ENCODE data around the gene CAPS.

CAPS gene

DNA sequence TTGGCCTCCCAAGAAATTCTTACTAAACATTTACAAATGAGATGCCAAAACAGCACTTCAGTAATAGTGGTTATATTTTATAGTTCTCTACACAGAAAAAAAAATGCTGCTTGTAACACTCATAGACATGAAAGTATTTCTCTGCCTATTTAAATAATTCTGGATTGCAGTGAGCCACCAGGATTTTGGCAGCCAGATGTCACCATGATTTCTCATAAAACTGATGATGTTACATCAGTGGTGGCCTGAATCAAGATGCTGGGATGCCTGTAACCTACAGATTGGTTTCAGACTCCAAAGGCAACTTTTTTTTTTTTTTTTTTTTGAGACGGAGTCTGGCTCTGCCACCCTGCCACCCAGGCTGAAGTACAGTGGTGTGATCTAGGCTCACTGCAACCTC is 2.7 kb upstream of the CAPS start:
- no peaks in the 10 kb centered on the region for H3K4me1 ChIP-seq (ENCODE audit: control insufficient read depth, insufficient read depth, low read length)
- H3K27me3 ChIP-seq (ENCODE audit: control insufficient read depth, insufficient read depth, low read length, poor library complexity, severe bottlenecking) = no peaks in the 10 kb centered on the region
- WGBS, 2 experiments = 88 to 100% methylated on average over 1 of the region's 1 CpG
- H3K4me3 ChIP-seq (ENCODE audit: insufficient read depth, low read depth, low read length) = no peak overlapping the region
- no peaks in the 10 kb centered on the region for H3K36me3 ChIP-seq (ENCODE audit: control insufficient read depth, insufficient read depth, low read length)
- no peak overlapping the region for H3K27ac ChIP-seq (ENCODE audit: insufficient read depth, low read depth, low read length, poor library complexity, severe bottlenecking)
- H3K9me3 ChIP-seq (ENCODE audit: control insufficient read depth, low read length) = no peaks in the 10 kb centered on the region

DNA sequence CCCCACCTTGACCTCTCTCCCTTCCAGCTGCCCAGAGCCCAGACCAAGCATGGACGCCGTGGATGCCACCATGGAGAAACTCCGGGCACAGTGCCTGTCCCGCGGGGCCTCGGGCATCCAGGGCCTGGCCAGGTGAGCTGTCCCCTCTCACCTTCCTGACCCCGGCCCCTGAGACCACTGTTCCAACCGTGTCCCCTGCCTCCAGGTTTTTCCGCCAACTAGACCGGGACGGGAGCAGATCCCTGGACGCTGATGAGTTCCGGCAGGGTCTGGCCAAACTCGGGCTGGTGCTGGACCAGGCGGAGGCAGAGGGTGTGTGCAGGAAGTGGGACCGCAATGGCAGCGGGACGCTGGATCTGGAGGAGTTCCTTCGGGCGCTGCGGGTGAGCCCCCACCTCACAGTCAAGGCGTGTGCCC is 312 bp downstream of the CAPS start:
- Histone ChIP-seq H3K9me3 (ENCODE audit: control insufficient read depth, low read length) (no peaks in the 10 kb centered on the region), H3K27ac (ENCODE audit: insufficient read depth, low read depth, low read length, poor library complexity, severe bottlenecking) (no peak overlapping the region), H3K4me3 (ENCODE audit: insufficient read depth, low read depth, low read length) (no peak overlapping the region), H3K27me3 (ENCODE audit: control insufficient read depth, insufficient read depth, low read length, poor library complexity, severe bottlenecking) (no peaks in the 10 kb centered on the region), H3K4me1 (ENCODE audit: control insufficient read depth, insufficient read depth, low read length) (no peaks in the 10 kb centered on the region), H3K36me3 (ENCODE audit: control insufficient read depth, insufficient read depth, low read length) (peaks cover 13% of the 10 kb centered on the region)
- 90 to 93% methylated on average over 22 of the region's 22 CpGs for WGBS, 2 experiments

DNA sequence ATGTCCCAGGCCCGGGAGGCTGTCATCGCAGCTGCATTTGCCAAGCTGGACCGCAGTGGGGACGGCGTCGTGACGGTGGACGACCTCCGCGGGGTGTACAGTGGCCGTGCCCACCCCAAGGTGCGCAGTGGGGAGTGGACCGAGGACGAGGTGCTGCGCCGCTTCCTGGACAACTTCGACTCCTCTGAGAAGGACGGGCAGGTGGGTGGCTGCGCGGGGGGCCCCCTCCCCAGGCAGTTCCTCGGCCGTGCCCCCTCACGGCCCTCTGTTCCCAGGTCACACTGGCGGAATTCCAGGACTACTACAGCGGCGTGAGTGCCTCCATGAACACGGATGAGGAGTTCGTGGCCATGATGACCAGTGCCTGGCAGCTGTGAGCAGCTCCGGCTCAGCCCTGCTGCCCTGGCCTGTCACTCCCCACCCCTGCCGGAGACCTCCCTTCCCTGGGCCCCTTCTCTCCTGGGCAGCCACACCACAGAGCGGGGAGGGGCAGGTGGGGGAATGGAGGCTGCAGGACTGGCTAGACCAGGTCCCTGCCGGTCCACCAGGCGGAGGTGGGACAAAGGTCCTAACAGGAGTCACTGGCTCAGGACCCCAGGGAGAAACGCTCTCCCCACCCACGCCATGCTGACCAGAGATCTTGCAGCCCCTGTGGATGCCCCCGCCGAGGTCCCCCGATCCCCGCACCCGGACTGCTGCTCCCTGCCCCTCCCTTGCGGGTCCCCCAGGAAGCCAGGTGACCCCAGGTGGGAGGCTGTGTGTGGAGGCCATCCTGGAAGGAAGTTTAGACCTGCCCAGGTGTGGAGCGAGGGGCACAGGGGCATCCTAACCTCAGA is 1.1 kb downstream of the CAPS start:
- 95 to 96% methylated on average over 42 of the region's 42 CpGs for WGBS, 2 experiments
- H3K36me3 ChIP-seq (ENCODE audit: control insufficient read depth, insufficient read depth, low read length) = peaks cover 21% of the 10 kb centered on the region

GRCh38 chr19:5915782-5916165 is 1.7 kb downstream of the CAPS start:
- Histone ChIP-seq H3K4me3 (ENCODE audit: insufficient read depth, low read depth, low read length) (no peak overlapping the region), H3K27ac (ENCODE audit: insufficient read depth, low read depth, low read length, poor library complexity, severe bottlenecking) (no peak overlapping the region), H3K36me3 (ENCODE audit: control insufficient read depth, insufficient read depth, low read length) (peaks cover 23% of the 10 kb centered on the region), H3K4me1 (ENCODE audit: control insufficient read depth, insufficient read depth, low read length) (no peaks in the 10 kb centered on the region), H3K9me3 (ENCODE audit: control insufficient read depth, low read length) (no peaks in the 10 kb centered on the region), H3K27me3 (ENCODE audit: control insufficient read depth, insufficient read depth, low read length, poor library complexity, severe bottlenecking) (no peaks in the 10 kb centered on the region)
- 93 to 98% methylated on average over 11 of the region's 11 CpGs for WGBS, 2 experiments

More for the DNA sequence above, 1.1 kb downstream of the CAPS start:
- Histone ChIP-seq H3K4me1 (ENCODE audit: control insufficient read depth, insufficient read depth, low read length) (no peaks in the 10 kb centered on the region), H3K27ac (ENCODE audit: insufficient read depth, low read depth, low read length, poor library complexity, severe bottlenecking) (no peak overlapping the region), H3K4me3 (ENCODE audit: insufficient read depth, low read depth, low read length) (no peak overlapping the region), H3K9me3 (ENCODE audit: control insufficient read depth, low read length) (no peaks in the 10 kb centered on the region), H3K27me3 (ENCODE audit: control insufficient read depth, insufficient read depth, low read length, poor library complexity, severe bottlenecking) (no peaks in the 10 kb centered on the region)

DNA sequence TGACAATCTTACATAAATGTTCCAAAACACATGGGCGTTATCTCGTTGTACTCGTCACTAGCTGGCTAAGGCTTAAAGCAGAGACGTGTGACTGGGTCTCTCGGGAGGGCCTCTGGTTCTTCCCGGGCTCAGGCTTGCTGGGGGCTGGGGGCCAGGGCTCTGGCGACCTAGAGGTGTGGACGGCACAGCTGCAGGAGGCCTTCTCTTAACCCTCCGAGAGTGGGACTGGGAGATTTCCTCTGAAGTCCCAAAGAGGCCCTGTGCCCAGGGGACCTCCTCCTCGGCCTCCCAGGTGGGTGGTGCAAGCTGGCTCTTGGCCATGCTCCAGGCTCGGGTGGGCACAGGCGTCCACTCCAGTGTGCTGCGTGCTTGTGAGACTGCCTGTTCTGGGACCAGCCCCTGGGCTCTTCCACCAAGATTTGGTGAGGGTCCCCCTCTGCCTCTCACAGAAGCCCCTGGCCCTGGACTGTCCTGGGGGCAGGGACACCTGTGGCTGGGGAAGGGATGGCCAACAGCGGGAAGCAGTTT is 2.2 kb downstream of the CAPS start:
- H3K9me3 ChIP-seq (ENCODE audit: control insufficient read depth, low read length) = no peaks in the 10 kb centered on the region
- no peaks in the 10 kb centered on the region for H3K27me3 ChIP-seq (ENCODE audit: control insufficient read depth, insufficient read depth, low read length, poor library complexity, severe bottlenecking)
- WGBS, 2 experiments = 94 to 95% methylated on average over 14 of the region's 14 CpGs
- H3K4me3 ChIP-seq (ENCODE audit: insufficient read depth, low read depth, low read length) = no peak overlapping the region
- peaks cover 23% of the 10 kb centered on the region for H3K36me3 ChIP-seq (ENCODE audit: control insufficient read depth, insufficient read depth, low read length)
- H3K4me1 ChIP-seq (ENCODE audit: control insufficient read depth, insufficient read depth, low read length) = no peaks in the 10 kb centered on the region
- H3K27ac ChIP-seq (ENCODE audit: insufficient read depth, low read depth, low read length, poor library complexity, severe bottlenecking) = no peak overlapping the region

DNA sequence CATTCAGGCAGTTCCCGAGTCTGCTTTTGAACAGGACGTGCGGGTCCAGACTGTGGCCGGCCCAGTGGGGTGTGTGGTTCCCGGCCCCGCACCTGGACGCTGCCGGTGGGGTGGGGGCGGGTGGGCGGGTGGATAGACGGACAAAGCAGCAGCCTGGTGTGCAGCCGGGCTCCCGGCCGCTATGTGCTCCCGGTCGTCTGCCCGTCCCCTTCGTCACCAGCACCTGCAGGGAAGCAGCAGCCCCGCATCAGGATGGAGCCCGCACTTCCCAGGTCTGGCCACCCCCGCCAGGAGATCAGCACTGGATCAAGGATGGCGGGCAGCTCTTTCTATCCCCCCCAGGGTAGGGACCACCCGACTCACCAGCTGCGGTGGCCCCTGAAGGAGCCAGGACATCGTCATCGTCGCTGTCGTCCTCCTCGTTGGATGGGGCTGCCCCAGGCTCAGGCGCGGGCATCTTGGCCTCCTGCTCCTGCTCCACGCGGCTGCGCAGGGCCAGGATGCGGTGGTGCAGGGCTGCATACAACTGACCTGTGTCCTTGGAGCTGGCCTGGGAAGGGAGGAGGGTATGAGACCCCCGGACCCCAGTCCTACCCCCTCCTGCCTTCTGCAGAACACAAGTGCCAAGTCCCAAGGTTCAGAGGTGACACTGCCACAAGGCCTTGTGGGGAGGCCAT is 3.5 kb downstream of the CAPS start:
- peaks cover 27% of the 10 kb centered on the region for H3K36me3 ChIP-seq (ENCODE audit: control insufficient read depth, insufficient read depth, low read length)
- WGBS, 2 experiments = 94 to 96% methylated on average over 36 of the region's 36 CpGs
- H3K4me1 ChIP-seq (ENCODE audit: control insufficient read depth, insufficient read depth, low read length) = no peaks in the 10 kb centered on the region
- no peaks in the 10 kb centered on the region for H3K9me3 ChIP-seq (ENCODE audit: control insufficient read depth, low read length)
- no peak overlapping the region for H3K27ac ChIP-seq (ENCODE audit: insufficient read depth, low read depth, low read length, poor library complexity, severe bottlenecking)
- H3K27me3 ChIP-seq (ENCODE audit: control insufficient read depth, insufficient read depth, low read length, poor library complexity, severe bottlenecking) = no peaks in the 10 kb centered on the region
- no peak overlapping the region for H3K4me3 ChIP-seq (ENCODE audit: insufficient read depth, low read depth, low read length)

DNA sequence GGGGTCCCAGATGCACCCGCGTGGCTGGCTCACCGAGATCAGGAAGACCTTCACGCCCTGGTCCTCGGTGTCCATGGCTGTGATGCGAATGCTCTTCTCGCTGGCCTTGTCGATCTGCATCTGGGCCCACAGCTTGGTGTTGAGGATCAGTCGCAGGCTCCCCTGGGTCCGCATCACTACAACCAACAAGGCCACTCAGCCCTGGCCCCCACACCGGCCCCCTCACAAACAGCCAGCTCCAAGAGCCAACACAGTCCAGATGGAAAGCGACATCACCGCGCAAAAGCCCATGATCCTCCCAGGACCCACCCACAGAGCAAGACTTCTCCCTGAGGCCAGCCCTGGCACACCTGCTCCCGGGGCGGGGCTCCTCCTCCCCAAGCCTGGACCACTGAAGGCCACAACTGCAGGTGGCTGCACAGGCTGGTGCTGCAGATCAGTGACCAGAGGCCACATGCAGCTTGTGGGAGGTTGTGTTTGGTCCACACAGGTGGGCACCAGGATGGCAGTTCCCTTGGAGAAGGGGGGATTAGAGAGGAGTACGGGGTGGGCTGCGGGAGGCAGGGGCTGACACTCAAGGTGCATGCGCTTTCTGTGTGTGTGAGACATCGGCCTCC is 4.5 kb downstream of the CAPS start:
- Histone ChIP-seq H3K4me3 (ENCODE audit: insufficient read depth, low read depth, low read length) (no peak overlapping the region), H3K9me3 (ENCODE audit: control insufficient read depth, low read length) (no peaks in the 10 kb centered on the region), H3K4me1 (ENCODE audit: control insufficient read depth, insufficient read depth, low read length) (no peaks in the 10 kb centered on the region), H3K36me3 (ENCODE audit: control insufficient read depth, insufficient read depth, low read length) (peaks cover 37% of the 10 kb centered on the region), H3K27me3 (ENCODE audit: control insufficient read depth, insufficient read depth, low read length, poor library complexity, severe bottlenecking) (no peaks in the 10 kb centered on the region), H3K27ac (ENCODE audit: insufficient read depth, low read depth, low read length, poor library complexity, severe bottlenecking) (no peak overlapping the region)
- 96% methylated on average over 20 of the region's 20 CpGs for WGBS, 2 experiments

DNA sequence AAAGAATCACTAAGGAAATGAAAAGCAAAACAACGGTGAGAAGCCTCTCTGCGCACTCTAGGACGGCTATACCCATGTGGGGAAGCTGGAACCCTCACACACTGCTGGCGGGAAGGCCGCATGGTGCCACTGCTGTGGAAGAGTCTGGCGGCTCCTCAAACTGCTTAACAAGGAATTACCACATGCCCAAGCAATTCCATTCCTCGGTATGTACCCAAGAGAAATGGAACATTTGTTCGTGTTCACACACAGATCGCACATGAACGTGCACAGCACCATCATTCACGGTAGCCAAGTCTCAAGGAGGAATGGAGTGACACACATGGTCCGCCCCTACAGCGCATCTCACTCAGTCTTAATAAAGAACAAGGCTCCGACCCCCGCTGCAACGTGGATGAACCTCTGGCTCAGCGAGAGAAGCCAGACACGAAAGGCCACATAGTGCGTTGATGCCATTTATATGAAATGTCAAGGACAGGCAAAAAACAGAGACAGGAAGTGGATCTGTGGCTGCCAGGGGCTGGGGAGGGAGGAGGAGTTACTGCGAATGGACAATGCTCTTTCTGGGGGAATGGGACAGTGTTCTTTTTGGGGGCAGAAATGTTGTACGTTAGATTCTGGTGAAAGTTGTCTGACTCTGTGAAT is 7.6 kb downstream of the CAPS start:
- peaks cover 63% of the 10 kb centered on the region for H3K36me3 ChIP-seq (ENCODE audit: control insufficient read depth, insufficient read depth, low read length)
- H3K4me3 ChIP-seq (ENCODE audit: insufficient read depth, low read depth, low read length) = no peak overlapping the region
- WGBS, 2 experiments = 96% methylated on average over 21 of the region's 21 CpGs
- no peaks in the 10 kb centered on the region for H3K9me3 ChIP-seq (ENCODE audit: control insufficient read depth, low read length)
- no peak overlapping the region for H3K27ac ChIP-seq (ENCODE audit: insufficient read depth, low read depth, low read length, poor library complexity, severe bottlenecking)
- no peaks in the 10 kb centered on the region for H3K27me3 ChIP-seq (ENCODE audit: control insufficient read depth, insufficient read depth, low read length, poor library complexity, severe bottlenecking)
- no peaks in the 10 kb centered on the region for H3K4me1 ChIP-seq (ENCODE audit: control insufficient read depth, insufficient read depth, low read length)

DNA sequence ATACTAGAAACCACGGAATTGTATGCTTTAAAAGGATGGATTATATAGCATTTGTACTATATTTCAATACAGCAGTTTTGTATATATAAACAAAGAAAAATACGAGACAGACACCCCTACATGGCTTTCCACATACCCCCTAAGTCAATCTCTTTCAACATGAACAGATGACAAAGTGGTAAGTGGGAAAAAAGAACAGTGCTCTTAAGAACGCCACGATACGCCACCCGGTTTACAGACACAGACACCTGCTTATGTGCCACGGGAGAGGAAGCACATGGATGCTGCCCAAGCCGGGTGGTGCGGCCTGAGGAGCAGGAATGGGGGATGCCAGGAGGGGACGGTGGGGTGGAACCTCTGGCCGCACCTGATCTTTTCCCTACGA is 8.1 kb downstream of the CAPS start:
- no peak overlapping the region for H3K27ac ChIP-seq (ENCODE audit: insufficient read depth, low read depth, low read length, poor library complexity, severe bottlenecking)
- no peaks in the 10 kb centered on the region for H3K27me3 ChIP-seq (ENCODE audit: control insufficient read depth, insufficient read depth, low read length, poor library complexity, severe bottlenecking)
- WGBS, 2 experiments = 96 to 97% methylated on average over 10 to 11 of the region's 12 CpGs
- no peaks in the 10 kb centered on the region for H3K9me3 ChIP-seq (ENCODE audit: control insufficient read depth, low read length)
- H3K36me3 ChIP-seq (ENCODE audit: control insufficient read depth, insufficient read depth, low read length) = peaks cover 61% of the 10 kb centered on the region
- no peak overlapping the region for H3K4me3 ChIP-seq (ENCODE audit: insufficient read depth, low read depth, low read length)
- no peaks in the 10 kb centered on the region for H3K4me1 ChIP-seq (ENCODE audit: control insufficient read depth, insufficient read depth, low read length)

DNA sequence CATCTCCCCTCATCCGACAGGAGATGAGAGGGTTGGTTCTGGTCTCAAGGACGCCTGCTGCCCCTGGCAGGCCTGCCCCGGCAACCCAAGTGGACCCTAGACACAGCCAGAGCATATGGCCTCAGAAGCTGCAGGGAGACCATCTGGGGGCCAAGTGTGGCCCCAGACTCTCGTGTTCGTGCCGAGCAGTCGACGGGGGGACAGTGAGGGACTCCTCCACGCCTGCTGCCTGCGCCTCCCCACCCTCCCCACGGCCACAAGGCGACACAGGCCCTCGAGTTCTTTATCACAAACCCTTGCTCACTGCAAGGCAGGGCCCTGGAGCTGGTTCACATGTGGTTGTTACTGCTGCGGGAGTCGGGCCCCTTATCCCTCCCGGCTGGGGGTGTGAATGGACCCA is 9.3 kb downstream of the CAPS start:
- no peaks in the 10 kb centered on the region for H3K27me3 ChIP-seq (ENCODE audit: control insufficient read depth, insufficient read depth, low read length, poor library complexity, severe bottlenecking)
- H3K36me3 ChIP-seq (ENCODE audit: control insufficient read depth, insufficient read depth, low read length) = peaks cover 71% of the 10 kb centered on the region
- WGBS, 2 experiments = 95% methylated on average over 16 of the region's 16 CpGs
- H3K9me3 ChIP-seq (ENCODE audit: control insufficient read depth, low read length) = no peaks in the 10 kb centered on the region
- no peak overlapping the region for H3K27ac ChIP-seq (ENCODE audit: insufficient read depth, low read depth, low read length, poor library complexity, severe bottlenecking)
- no peak overlapping the region for H3K4me3 ChIP-seq (ENCODE audit: insufficient read depth, low read depth, low read length)
- H3K4me1 ChIP-seq (ENCODE audit: control insufficient read depth, insufficient read depth, low read length) = no peaks in the 10 kb centered on the region
